ENCODE results near the gene GPR107. TPM values are rescaled to one million over a fixed set of nuclear protein-coding genes. Genes with fewer than 3 reads are reported as not detected.

Gene GPR107
- total and polyA plus RNA-seq, 2 experiments from 2014 or later = 12.3 to 23.9 TPM

DNA sequence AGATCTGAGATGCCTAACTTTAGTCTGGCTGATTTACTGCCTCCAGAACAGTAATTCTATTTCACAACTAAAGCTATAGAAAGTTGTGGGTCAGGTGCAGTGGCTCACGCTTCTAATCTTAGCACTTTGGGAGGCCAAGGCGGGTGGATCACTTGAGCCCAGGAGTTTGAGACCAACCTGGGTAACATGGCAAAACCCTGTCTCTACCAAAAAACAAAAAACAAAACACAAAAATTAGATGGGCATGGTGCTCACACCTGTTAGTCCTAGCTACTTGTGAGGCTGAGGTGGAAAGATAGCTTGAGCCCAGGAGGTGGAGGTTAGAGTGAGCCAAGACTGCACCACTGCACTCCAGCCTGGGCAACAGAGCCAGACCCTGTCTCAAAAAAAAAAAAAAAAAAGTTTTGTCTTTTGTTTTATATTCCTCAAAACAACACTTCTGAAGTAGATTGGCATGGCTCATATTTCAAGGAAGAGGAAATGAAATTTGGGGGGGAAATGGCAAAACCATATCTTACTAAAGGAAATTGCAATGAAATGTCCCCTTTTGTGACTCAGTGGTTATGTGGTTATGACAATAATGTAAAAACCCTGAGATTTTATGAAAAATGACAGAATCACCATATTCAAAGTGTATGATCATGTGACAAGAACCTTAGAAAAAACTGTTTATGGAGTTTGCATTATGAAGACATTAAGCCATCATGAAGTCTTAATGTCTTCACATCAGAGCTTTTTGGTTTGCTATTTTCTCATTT is 26.9 kb upstream of the GPR107 start:
- DNase-seq (ENCODE audit: low read depth in 1 of 2, low spot score in 1 of 2) = no peak
- H3K27me3 ChIP-seq = no peaks in the 10 kb centered on the region
- no peak for TF ChIP-seq CTCF (IDR thresholded peaks at IDR 0.05; ENCODE audit: low read depth, low read length)

GRCh38 chr9:130027533-130028365 is 26.0 kb upstream of the GPR107 start:
- Histone ChIP-seq H3K36me3 (no peaks in the 10 kb centered on the region), H3K4me3 (no peak overlapping the region), H3K4me1 (ENCODE audit: low read depth) (peaks cover 5% of the 10 kb centered on the region), H3K27ac (no peak overlapping the region), H3K27me3 (no peaks in the 10 kb centered on the region), H3K9me3 (ENCODE audit: low read depth) (no peaks in the 10 kb centered on the region)
- no peak for DNase-seq (ENCODE audit: low read depth in 1 of 2, low spot score in 1 of 2)
- no peak for TF ChIP-seq CTCF (IDR thresholded peaks at IDR 0.05; ENCODE audit: low read depth, low read length)

More for the DNA sequence above, 26.9 kb upstream of the GPR107 start:
- Histone ChIP-seq H3K27ac (no peak overlapping the region), H3K36me3 (no peaks in the 10 kb centered on the region), H3K4me1 (ENCODE audit: low read depth) (peaks cover 5% of the 10 kb centered on the region), H3K9me3 (ENCODE audit: low read depth) (no peaks in the 10 kb centered on the region), H3K4me3 (no peak overlapping the region)

DNA sequence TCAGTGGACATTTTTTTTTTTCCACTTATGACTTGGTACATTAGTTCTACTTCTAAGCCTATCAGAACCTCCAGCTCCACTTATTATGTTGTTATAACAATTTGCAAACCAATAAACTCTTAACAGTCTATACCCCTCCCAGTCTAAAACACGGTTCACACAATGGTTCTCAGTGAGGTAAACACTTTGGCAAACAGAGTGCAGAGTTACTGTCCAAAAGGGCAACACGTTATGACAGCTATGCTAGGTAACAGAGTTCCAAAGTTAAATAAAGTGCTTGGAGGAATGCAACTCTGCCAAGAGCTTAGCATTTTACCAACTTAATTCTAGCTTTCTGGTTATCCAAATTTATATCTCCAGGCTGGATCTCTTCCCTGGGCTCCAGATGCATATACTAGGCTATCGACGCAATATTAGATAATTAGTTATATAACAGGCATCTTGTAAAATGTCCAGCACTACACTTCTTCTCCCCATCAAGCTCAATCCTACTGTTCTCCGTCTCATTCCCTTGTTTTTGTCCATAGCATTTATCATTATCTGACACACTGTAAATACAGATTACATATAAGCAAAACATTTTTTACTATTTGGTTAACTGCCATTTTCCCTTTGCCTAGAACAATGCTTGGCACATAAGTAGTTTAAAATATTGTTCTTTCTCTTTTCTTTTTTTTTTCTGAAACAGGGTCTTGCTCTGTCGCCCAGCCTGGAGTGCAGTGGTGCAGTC is 25.0 kb upstream of the GPR107 start:
- H3K9me3 ChIP-seq (ENCODE audit: low read depth) = no peaks in the 10 kb centered on the region

GRCh38 chr9:130029223-130029973 is 24.3 kb upstream of the GPR107 start:
- Histone ChIP-seq H3K9me3 (ENCODE audit: low read depth) (no peaks in the 10 kb centered on the region), H3K4me1 (ENCODE audit: low read depth) (no peaks in the 10 kb centered on the region), H3K27me3 (no peaks in the 10 kb centered on the region), H3K4me3 (no peak overlapping the region), H3K27ac (no peak overlapping the region), H3K36me3 (no peaks in the 10 kb centered on the region)
- no peak for DNase-seq (ENCODE audit: low read depth in 1 of 2, low spot score in 1 of 2)
- no peak for TF ChIP-seq CTCF (IDR thresholded peaks at IDR 0.05; ENCODE audit: low read depth, low read length)

More for the DNA sequence above, 25.0 kb upstream of the GPR107 start:
- no peak for TF ChIP-seq CTCF (IDR thresholded peaks at IDR 0.05; ENCODE audit: low read depth, low read length)
- no peak overlapping the region for H3K27ac ChIP-seq
- DNase-seq (ENCODE audit: low read depth in 1 of 2, low spot score in 1 of 2) = no peak
- H3K27me3 ChIP-seq = no peaks in the 10 kb centered on the region
- no peaks in the 10 kb centered on the region for H3K36me3 ChIP-seq
- H3K4me1 ChIP-seq (ENCODE audit: low read depth) = peaks cover under 1% of the 10 kb centered on the region
- H3K4me3 ChIP-seq = no peak overlapping the region

- no peak for TF ChIP-seq CTCF (IDR thresholded peaks at IDR 0.05; ENCODE audit: low read depth, low read length)
- DNase-seq (ENCODE audit: low read depth in 1 of 2, low spot score in 1 of 2) = no peak
- H3K9me3 ChIP-seq (ENCODE audit: low read depth) = no peaks in the 10 kb centered on the region
- H3K4me1 ChIP-seq (ENCODE audit: low read depth) = no peaks in the 10 kb centered on the region
- H3K4me3 ChIP-seq = no peak overlapping the region
- H3K27me3 ChIP-seq = no peaks in the 10 kb centered on the region
- no peaks in the 10 kb centered on the region for H3K36me3 ChIP-seq
- no peak overlapping the region for H3K27ac ChIP-seq
Measured at GRCh38 chr9:130030651-130031127, 23.0 kb upstream of the GPR107 start.
